ENCODE results near the gene STXBP1.

STXBP1 gene

DNA sequence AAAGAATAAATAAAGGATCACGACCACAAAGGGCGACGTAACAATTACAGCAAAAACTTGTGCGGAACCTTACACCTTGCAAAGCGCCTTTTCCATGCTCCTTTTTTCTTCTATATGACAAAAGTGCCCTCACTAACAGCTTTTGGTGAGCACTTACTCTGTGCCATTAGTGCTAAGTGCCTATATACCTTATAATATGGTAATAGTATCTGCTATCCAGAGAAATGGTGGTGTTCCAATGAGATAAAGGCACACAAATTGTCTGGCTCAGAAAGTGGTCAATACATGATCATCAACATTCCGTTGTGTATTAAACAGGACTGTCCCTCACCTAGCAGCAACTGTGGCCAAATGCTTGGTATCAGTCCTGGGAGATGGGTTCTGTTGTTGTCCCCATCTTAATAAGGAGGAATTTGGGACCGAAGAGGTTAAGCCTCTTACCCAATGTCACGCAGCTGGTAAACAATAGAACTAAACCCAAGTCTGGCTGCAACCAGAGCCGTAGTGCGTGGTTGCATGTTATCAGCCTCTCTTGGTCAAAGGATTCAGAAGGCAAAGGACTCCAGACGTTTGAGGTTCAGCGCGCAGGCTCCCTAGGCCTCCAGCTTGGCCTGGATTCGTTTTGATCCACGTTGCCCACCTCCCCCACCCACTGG lies 123.6 kb downstream of the STXBP1 start:
- DNase-seq (ENCODE audit: low spot score): no peak

DNA sequence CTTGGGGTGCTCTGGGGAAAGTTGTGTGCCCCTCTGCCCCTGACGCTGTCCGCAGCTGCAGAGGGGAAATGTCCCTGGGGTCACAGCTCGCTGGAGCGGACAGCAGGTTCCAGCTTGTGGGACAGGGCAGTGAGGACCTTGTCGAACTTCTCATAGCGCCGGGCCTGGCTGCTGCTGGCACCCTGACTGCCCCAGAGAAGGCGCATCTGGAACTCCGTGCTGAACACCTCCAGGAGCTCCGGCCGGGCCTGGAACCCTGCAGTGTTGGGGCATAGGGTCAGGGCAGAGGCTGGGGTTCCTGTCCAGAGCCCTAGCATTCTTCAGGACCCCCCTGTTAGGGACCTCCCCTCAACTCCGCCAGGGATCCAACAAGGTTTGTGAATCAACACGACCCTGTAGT lies 126.6 kb downstream of the STXBP1 start:
- no peak for DNase-seq (ENCODE audit: low spot score)

- DNase-seq (ENCODE audit: low spot score): no peak
Observed at GRCh38 chr9:127739614-127740330, 127.7 kb downstream of the STXBP1 start.

DNA sequence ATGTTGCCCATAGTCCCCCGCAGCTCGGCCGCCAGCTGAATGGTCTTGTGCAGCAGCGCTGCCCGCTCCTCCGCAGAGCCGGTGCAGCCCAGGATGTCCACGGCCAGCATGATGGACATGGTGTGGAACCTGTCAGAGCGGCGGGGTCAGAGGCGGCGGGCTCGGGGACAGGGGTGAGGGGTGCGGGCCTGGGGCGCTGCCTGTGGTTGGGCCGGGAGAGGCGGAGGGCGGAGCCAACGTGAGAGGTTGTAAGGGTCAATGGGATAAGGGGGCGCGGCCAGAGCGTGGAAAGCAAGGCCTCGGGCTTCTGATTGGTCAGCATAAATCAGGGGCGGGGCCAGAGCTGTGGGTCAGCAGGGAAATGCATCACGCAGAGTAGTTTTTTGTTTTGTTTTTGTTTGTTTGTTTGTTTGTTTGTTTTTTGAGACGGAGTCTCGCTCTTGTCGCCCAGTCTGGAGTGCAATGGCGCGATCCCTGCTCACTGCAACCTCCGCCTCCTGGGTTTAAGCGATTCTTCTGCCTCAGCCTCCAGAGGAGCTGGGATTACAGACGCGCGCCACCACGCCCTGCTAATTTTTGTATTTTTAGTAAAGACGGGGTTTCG lies 129.9 kb downstream of the STXBP1 start:
- peak; percentile 83 for DNase-seq (ENCODE audit: low spot score)

All from Ammon's horn (tissue), 1 donor.